Astrocyte (in vitro differentiated cells and primary cell): Measurements from ENCODE around the gene KLK3.

Source experiments
- EZH2 ChIP-seq: IDR thresholded peaks from 2 replicates; pipeline ENCODE4 v1.6.1; 2012; ENCODE audit warnings: mild to moderate bottlenecking, low read length, inconsistent platforms; ENCODE audit not compliant: insufficient read depth
- TF ChIP-seq, protein P1 (sequence below): IDR thresholded peaks from 2 replicates; pipeline ENCODE4 v1.5.1; 2011; ENCODE audit warnings: low read depth, mild to moderate bottlenecking, inconsistent platforms, low read length, moderate library complexity; ENCODE audit not compliant: insufficient read depth

DNA sequence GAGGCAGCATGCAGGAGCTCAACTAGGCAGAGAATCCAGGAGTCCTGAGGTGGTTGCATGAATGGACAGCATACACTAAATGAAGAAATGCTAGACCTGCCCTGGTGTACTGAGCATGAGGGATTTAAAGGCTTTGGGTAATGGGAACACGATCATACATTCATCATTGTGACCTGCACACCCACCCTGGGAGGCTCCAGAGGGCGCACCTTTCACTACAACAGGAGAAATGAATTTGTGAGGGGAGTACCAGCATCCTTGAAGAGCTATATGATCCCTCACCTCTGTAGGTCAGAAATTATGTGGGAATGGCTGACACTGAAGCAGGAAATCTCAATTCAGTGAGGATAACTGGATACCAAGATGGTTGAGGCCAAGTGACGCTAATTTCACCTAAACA lies 27.5 kb downstream of the KLK3 start:
- TF ChIP-seq, protein P1, sequence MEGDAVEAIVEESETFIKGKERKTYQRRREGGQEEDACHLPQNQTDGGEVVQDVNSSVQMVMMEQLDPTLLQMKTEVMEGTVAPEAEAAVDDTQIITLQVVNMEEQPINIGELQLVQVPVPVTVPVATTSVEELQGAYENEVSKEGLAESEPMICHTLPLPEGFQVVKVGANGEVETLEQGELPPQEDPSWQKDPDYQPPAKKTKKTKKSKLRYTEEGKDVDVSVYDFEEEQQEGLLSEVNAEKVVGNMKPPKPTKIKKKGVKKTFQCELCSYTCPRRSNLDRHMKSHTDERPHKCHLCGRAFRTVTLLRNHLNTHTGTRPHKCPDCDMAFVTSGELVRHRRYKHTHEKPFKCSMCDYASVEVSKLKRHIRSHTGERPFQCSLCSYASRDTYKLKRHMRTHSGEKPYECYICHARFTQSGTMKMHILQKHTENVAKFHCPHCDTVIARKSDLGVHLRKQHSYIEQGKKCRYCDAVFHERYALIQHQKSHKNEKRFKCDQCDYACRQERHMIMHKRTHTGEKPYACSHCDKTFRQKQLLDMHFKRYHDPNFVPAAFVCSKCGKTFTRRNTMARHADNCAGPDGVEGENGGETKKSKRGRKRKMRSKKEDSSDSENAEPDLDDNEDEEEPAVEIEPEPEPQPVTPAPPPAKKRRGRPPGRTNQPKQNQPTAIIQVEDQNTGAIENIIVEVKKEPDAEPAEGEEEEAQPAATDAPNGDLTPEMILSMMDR: no peak
- TF ChIP-seq EZH2: no peak
